Measurements from ENCODE around the gene CAMK2G.

DNA sequence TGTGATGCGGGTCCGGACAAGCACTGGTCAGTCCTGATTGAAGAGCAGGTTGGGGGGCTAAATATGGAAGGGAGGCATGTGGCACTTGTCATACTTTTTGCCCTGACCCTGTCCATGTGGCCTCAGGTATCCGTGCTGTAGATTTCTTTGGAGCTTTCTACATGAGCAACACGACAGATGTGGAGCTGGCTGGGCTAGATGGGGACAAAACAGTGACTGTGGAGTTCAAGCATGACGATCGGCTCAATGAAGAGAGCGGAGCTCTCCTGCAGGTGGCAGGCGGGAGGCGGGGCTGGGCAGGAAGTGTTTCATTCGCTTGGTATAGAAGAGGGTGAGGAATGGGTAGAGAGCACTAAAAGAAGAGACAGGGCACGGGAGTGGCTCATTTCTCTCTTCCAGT lies 105.5 kb downstream of the CAMK2G start:
- TF ChIP-seq ARNTL (CRISPR knock-in tag; IDR thresholded peaks at IDR 0.05; ENCODE audit: borderline replicate concordance, low read depth) (no peak), RARB (CRISPR knock-in tag; IDR thresholded peaks at IDR 0.05) (no peak), ZNF565 (CRISPR knock-in tag; conservative IDR thresholded peaks at IDR 0.05; ENCODE audit: low read depth) (no peak), PATZ1 (CRISPR knock-in tag; IDR thresholded peaks at IDR 0.05; ENCODE audit: borderline replicate concordance) (no peak), TCF4 (CRISPR knock-in tag; IDR thresholded peaks at IDR 0.05; ENCODE audit: borderline replicate concordance) (no peak), ESRRG (CRISPR knock-in tag; IDR thresholded peaks at IDR 0.05) (no peak), TOX (CRISPR knock-in tag; IDR thresholded peaks at IDR 0.05; ENCODE audit: borderline replicate concordance) (no peak), ZFP3 (CRISPR knock-in tag; IDR thresholded peaks at IDR 0.05) (no peak), ZFP30 (CRISPR knock-in tag; IDR thresholded peaks at IDR 0.05) (no peak), CREB5 (CRISPR knock-in tag; IDR thresholded peaks at IDR 0.05; ENCODE audit: low read depth) (no peak)
